ENCODE measurements around the gene WNT2. TPM values are rescaled to one million over a fixed set of nuclear protein-coding genes. Genes with fewer than 3 reads are reported as not detected.

The WNT2 gene
- total and polyA plus RNA-seq, 2 donors (not counting 1 experiment from before 2014, with no cell fraction given), result not detected

GRCh38 chr7:117237646-117238045 lies 85.2 kb downstream of the WNT2 start:
- Mint-ChIP-seq H3K9me3 (ENCODE audit: insufficient read depth) (no peaks in the 10 kb centered on the region), H3K4me3 (no peak overlapping the region), H3K27me3 (peaks cover 12% of the 10 kb centered on the region), H3K4me1 (no peaks in the 10 kb centered on the region), H3K27ac (no peak overlapping the region)
- CTCF ChIA-PET, result no interaction called here
- Histone ChIP-seq H3K4me3 (ENCODE audit: control extremely low read depth in 1 of 5, extremely low read depth in 1 of 5, insufficient read depth in 1 of 5, low read depth in 2 of 5, low read length in 4 of 5) (no peak overlapping the region), H3K27me3 (replicated peaks in 1 of 4; ENCODE audit: control extremely low read depth in 1 of 4, control insufficient read depth in 3 of 4, insufficient read depth in 4 of 4, low read length in 3 of 4) (no peaks in the 10 kb centered on the region), H3K9ac (ENCODE audit: low read length) (no peak overlapping the region), H3K79me2 (ENCODE audit: control insufficient read depth, insufficient read depth, low read length) (no peaks in the 10 kb centered on the region), H4K20me1 (ENCODE audit: control insufficient read depth, insufficient read depth, low read length, poor library complexity, severe bottlenecking) (no peaks in the 10 kb centered on the region), H3K36me3 (replicated peaks in 1 of 2; ENCODE audit: control extremely low read depth in 1 of 2, control insufficient read depth in 1 of 2, extremely low read depth in 1 of 2, insufficient read depth in 2 of 2, low read length in 1 of 2) (no peaks in the 10 kb centered on the region), H3K27ac (ENCODE audit: low read length in 2 of 2) (no peak overlapping the region), H3K9me3 (ENCODE audit: control extremely low read depth in 1 of 3, control insufficient read depth in 2 of 3, insufficient read depth in 1 of 3, low read length in 2 of 3) (no peaks in the 10 kb centered on the region), H3K4me2 (replicated peaks; ENCODE audit: low read depth, low read length, poor library complexity, severe bottlenecking) (no peak overlapping the region), H3K4me1 (ENCODE audit: control insufficient read depth in 2 of 2, insufficient read depth in 2 of 2, low read length in 2 of 2) (no peaks in the 10 kb centered on the region), H2AFZ (ENCODE audit: insufficient read depth, low read depth, low read length, poor library complexity, severe bottlenecking) (no peak overlapping the region)
- POLR2A ChIA-PET, result no interaction called here
- TF ChIP-seq EZH2 (IDR thresholded peaks at IDR 0.05; ENCODE audit: borderline replicate concordance, insufficient read depth, low read depth, low read length, poor library complexity, severe bottlenecking) (no peak), CTCF (IDR thresholded peaks at IDR 0.05) (no peak)
- ATAC-seq (ENCODE audit: low read depth) (no peak), DNase-seq (no peak)
- 71% methylated on average over 5 of the region's 5 CpGs for WGBS (ENCODE audit: insufficient coverage)
- intact Hi-C loops (cut with micrococcal nuclease), result no loop called here

GRCh38 chr7:117231047-117231359 lies 91.9 kb downstream of the WNT2 start:
- no peaks in the 10 kb centered on the region for H3K27me3 ChIP-seq (replicated peaks in 1 of 4; ENCODE audit: control extremely low read depth in 1 of 4, control insufficient read depth in 3 of 4, insufficient read depth in 4 of 4, low read length in 3 of 4)
- no CpG with 5 or more reads among the region's 3 CpGs for WGBS (ENCODE audit: insufficient coverage)
- intact Hi-C loops (cut with micrococcal nuclease), result no loop called here
- H3K9ac ChIP-seq (ENCODE audit: low read length), result no peak overlapping the region
- no peaks in the 10 kb centered on the region for H3K79me2 ChIP-seq (ENCODE audit: control insufficient read depth, insufficient read depth, low read length)
- peaks cover 0 to 3% (median 0%) of the 10 kb centered on the region in 3 donors for H3K9me3 ChIP-seq (ENCODE audit: control extremely low read depth in 1 of 3, control insufficient read depth in 2 of 3, insufficient read depth in 1 of 3, low read length in 2 of 3)
- H4K20me1 ChIP-seq (ENCODE audit: control insufficient read depth, insufficient read depth, low read length, poor library complexity, severe bottlenecking), result no peaks in the 10 kb centered on the region
- DNase-seq (no peak), ATAC-seq (ENCODE audit: low read depth) (no peak)
- POLR2A ChIA-PET, result no interaction called here
- Mint-ChIP-seq H3K9me3 (ENCODE audit: insufficient read depth) (peaks cover 3% of the 10 kb centered on the region), H3K4me3 (no peak overlapping the region), H3K27me3 (no peaks in the 10 kb centered on the region), H3K27ac (no peak overlapping the region), H3K4me1 (peaks cover 3% of the 10 kb centered on the region)
- H3K4me2 ChIP-seq (replicated peaks; ENCODE audit: low read depth, low read length, poor library complexity, severe bottlenecking), result no peak overlapping the region
- no peak overlapping the region for H2AFZ ChIP-seq (ENCODE audit: insufficient read depth, low read depth, low read length, poor library complexity, severe bottlenecking)
- H3K36me3 ChIP-seq (replicated peaks in 1 of 2; ENCODE audit: control extremely low read depth in 1 of 2, control insufficient read depth in 1 of 2, extremely low read depth in 1 of 2, insufficient read depth in 2 of 2, low read length in 1 of 2), result no peaks in the 10 kb centered on the region
- no peak overlapping the region for H3K4me3 ChIP-seq (ENCODE audit: control extremely low read depth in 1 of 5, extremely low read depth in 1 of 5, insufficient read depth in 1 of 5, low read depth in 2 of 5, low read length in 4 of 5)
- no peaks in the 10 kb centered on the region for H3K4me1 ChIP-seq (ENCODE audit: control insufficient read depth in 2 of 2, insufficient read depth in 2 of 2, low read length in 2 of 2)
- TF ChIP-seq EZH2 (IDR thresholded peaks at IDR 0.05; ENCODE audit: borderline replicate concordance, insufficient read depth, low read depth, low read length, poor library complexity, severe bottlenecking) (no peak), CTCF (IDR thresholded peaks at IDR 0.05) (no peak)
- CTCF ChIA-PET, result interaction anchor here (1.0 kb wide), 1 partner anchor 16 kb away, joined by 3 read pairs; no protein-coding TSS in a partner anchor
- H3K27ac ChIP-seq (ENCODE audit: low read length in 2 of 2), result no peak overlapping the region
